B cell (primary cell): Measurements from ENCODE around the gene CDKAL1. TPM values are rescaled to one million over a fixed set of nuclear protein-coding genes. Genes with fewer than 3 reads are reported as not detected.

ENCODE experiments used
- ATAC-seq: fragments of 200-7000 bp; cut with Tn5 transposase; one replicate; pipeline ENCODE4 v1.10.0; 2021; ENCODE audit warnings: low read depth, mild to moderate bottlenecking, moderate number of reproducible peaks, moderate library complexity
- CTCF ChIA-PET: fragments of 350-600 bp; sonication (Branson Sonifier 250); formaldehyde crosslinking; loops from one replicate; lab custom pipeline; 2021; ENCODE audit warnings: antibody characterized with exemption, inconsistent platforms; lab: Charles Lee
- POLR2A ChIA-PET: fragments of 350-600 bp; sonication (Branson Sonifier 250); formaldehyde crosslinking; loops from one replicate; lab custom pipeline; 2021; ENCODE audit warnings: antibody characterized with exemption; lab: Charles Lee
- DNase-seq: peaks from one replicate; pipeline ENCODE4 v3.0.0; 2013
- H2AFZ ChIP-seq: 2 replicates; pipeline ENCODE4 v1.6.1; 2012; ENCODE audit warnings: mild to moderate bottlenecking, low read depth, low read length; ENCODE audit not compliant: insufficient read depth, poor library complexity, severe bottlenecking
- H3K27ac ChIP-seq, 2 donors: 1 replicate in 1 of 2; 2 replicates in 1 of 2; pipeline ENCODE4 v1.5.1; 2012 to 2013; ENCODE audit warnings: low read length in 2 of 2, mild to moderate bottlenecking in 2 of 2, moderate library complexity in 1 of 2
- H3K27me3 ChIP-seq, 4 experiments: fragments of 200-600 bp in 1 of 4; sonication (generic) in 1 of 4; replicated peaks in 1 of 4; 1 replicate in 2 of 4; 2 replicates in 2 of 4; pipeline versions ENCODE4 v1.6.1 to v1.7.0; 2013 to 2016; ENCODE audit warnings: low read length in 3 of 4, mild to moderate bottlenecking in 2 of 4, mixed read lengths in 1 of 4, moderate library complexity in 1 of 4; ENCODE audit not compliant: insufficient read depth in 4 of 4, control insufficient read depth in 3 of 4; ENCODE audit errors: control extremely low read depth in 1 of 4
- H3K36me3 ChIP-seq, 2 experiments: replicated peaks in 1 of 2; 1 replicate in 1 of 2; 2 replicates in 1 of 2; pipeline versions ENCODE4 v1.6.1 to v1.7.1; 2013; ENCODE audit warnings: low read length in 1 of 2; ENCODE audit not compliant: insufficient read depth in 2 of 2, control insufficient read depth in 1 of 2; ENCODE audit errors: control extremely low read depth in 1 of 2, extremely low read depth in 1 of 2
- H3K4me1 ChIP-seq, 2 donors: fragments of 200-600 bp in 1 of 2; sonication (generic) in 1 of 2; 1 replicate in 1 of 2; 2 replicates in 1 of 2; pipeline versions ENCODE4 v1.5.1 to v1.6.1; 2013 to 2017; ENCODE audit warnings: low read length in 2 of 2; ENCODE audit not compliant: control insufficient read depth in 2 of 2, insufficient read depth in 2 of 2
- H3K4me2 ChIP-seq: replicated peaks from 2 replicates; pipeline ENCODE3; 2012; ENCODE audit warnings: mild to moderate bottlenecking, low read depth, low read length; ENCODE audit not compliant: poor library complexity, severe bottlenecking
- H3K4me3 ChIP-seq, 5 experiments: fragments of 200-600 bp in 1 of 5; sonication (generic) in 1 of 5; 1 replicate in 3 of 5; 2 replicates in 2 of 5; pipeline versions ENCODE4 v1.5.1 to v1.7.0; 2011 to 2016; ENCODE audit warnings: low read length in 4 of 5, mild to moderate bottlenecking in 4 of 5, low read depth in 2 of 5, control low read depth in 1 of 5, moderate library complexity in 1 of 5; ENCODE audit not compliant: insufficient read depth in 1 of 5; ENCODE audit errors: control extremely low read depth in 1 of 5, extremely low read depth in 1 of 5
- H3K79me2 ChIP-seq: fragments of 200-600 bp; sonication (generic); one replicate; pipeline ENCODE4 v1.6.0; 2016; ENCODE audit warnings: low read length; ENCODE audit not compliant: control insufficient read depth, insufficient read depth
- H3K9ac ChIP-seq: fragments of 200-600 bp; sonication (generic); 2 replicates; pipeline ENCODE4 v1.6.1; 2017; ENCODE audit warnings: mild to moderate bottlenecking, low read length, moderate library complexity
- H3K9me3 ChIP-seq, 3 donors: one replicate each; pipeline versions ENCODE4 v1.6.1 to v1.7.1; 2013; ENCODE audit warnings: low read length in 2 of 3; ENCODE audit not compliant: control insufficient read depth in 2 of 3, insufficient read depth in 1 of 3; ENCODE audit errors: control extremely low read depth in 1 of 3
- H4K20me1 ChIP-seq: 2 replicates; pipeline ENCODE4 v1.6.0; 2012; ENCODE audit warnings: mild to moderate bottlenecking, low read length; ENCODE audit not compliant: insufficient read depth, control insufficient read depth, poor library complexity, severe bottlenecking
- H3K27ac Mint-ChIP-seq: one replicate; pipeline ENCODE4 v1.8.0; 2021; ENCODE audit warnings: mixed read lengths
- H3K27me3 Mint-ChIP-seq: one replicate; pipeline ENCODE4 v1.8.0; 2021; ENCODE audit warnings: mixed read lengths
- H3K4me1 Mint-ChIP-seq: one replicate; pipeline ENCODE4 v1.8.0; 2021; ENCODE audit warnings: mixed read lengths
- H3K4me3 Mint-ChIP-seq: one replicate; pipeline ENCODE4 v1.8.0; 2021; ENCODE audit warnings: mixed read lengths
- H3K9me3 Mint-ChIP-seq: one replicate; pipeline ENCODE4 v1.8.0; 2022; ENCODE audit warnings: mixed read lengths; ENCODE audit not compliant: insufficient read depth
- CTCF ChIP-seq: fragments of 200-600 bp; IDR thresholded peaks from one replicate; pipeline ENCODE4 v1.8.0; 2022; ENCODE audit warnings: antibody characterized with exemption, mild to moderate bottlenecking
- EZH2 ChIP-seq: IDR thresholded peaks from 2 replicates; pipeline ENCODE4 v1.6.1; 2012; ENCODE audit warnings: borderline replicate concordance, low read depth, mild to moderate bottlenecking, moderate library complexity, low read length; ENCODE audit not compliant: insufficient read depth, poor library complexity, severe bottlenecking
- WGBS: methylation state at CpG from one replicate; pipeline ENCODE4 v1.1.5; 2013; ENCODE audit warnings: missing lambda C conversion rate; ENCODE audit not compliant: insufficient coverage; 5-methylcytosine and 5-hydroxymethylcytosine counted together
- intact Hi-C: fragments of 100-400 bp; cut with micrococcal nuclease; formaldehyde crosslinking; loops from one replicate; pipeline ENCODE4 v1.10.0; 2022
- polyA plus RNA-seq: library from polyadenylated mRNA; depleted of rRNA; stranded (reverse); fragments of >200 nt; gene quantifications from 2 replicates; pipeline ENCODE4 v1.2.3, GENCODE V29; 2012
- total RNA-seq, 2 donors: library from RNA; stranded (reverse); fragments of 120-200 nt in 1 of 2; gene quantifications; 1 replicate in 1 of 2; 2 replicates in 1 of 2; pipeline versions ENCODE4 v1.2.3 to v1.2.4, GENCODE V29; 2013 to 2022

The CDKAL1 gene
- total and polyA plus RNA-seq, 2 donors (not counting 1 experiment from before 2014, with no cell fraction given) = 6.1 to 33.3 TPM

- no peak overlapping the region for H2AFZ ChIP-seq
- ATAC-seq (no peak), DNase-seq (no peak)
- H3K9me3 Mint-ChIP-seq = no peaks in the 10 kb centered on the region
- H3K4me1 ChIP-seq = peaks cover 46 to 48% of the 10 kb centered on the region in 2 donors
- no peak overlapping the region for H3K4me2 ChIP-seq
- no peak overlapping the region for H3K9ac ChIP-seq
- no peak overlapping the region for H3K4me3 ChIP-seq
- no peaks in the 10 kb centered on the region for H3K27me3 Mint-ChIP-seq
- TF ChIP-seq EZH2 (no peak), CTCF (no peak)
- H3K4me1 Mint-ChIP-seq = peaks cover 50% of the 10 kb centered on the region
- no peak overlapping the region for H3K27ac Mint-ChIP-seq
- intact Hi-C loops = no loop called here
- H3K4me3 Mint-ChIP-seq = no peak overlapping the region
- H3K79me2 ChIP-seq = no peaks in the 10 kb centered on the region
- 100% methylated on average over 1 of the region's 1 CpG for WGBS
- POLR2A ChIA-PET = interaction anchor here (0.6 kb wide), 1 partner anchor 886 kb away, joined by 5 read pairs; no protein-coding TSS in a partner anchor
- no peaks in the 10 kb centered on the region for H3K36me3 ChIP-seq
- H3K27ac ChIP-seq = no peak overlapping the region
- H4K20me1 ChIP-seq = no peaks in the 10 kb centered on the region
- no peaks in the 10 kb centered on the region for H3K9me3 ChIP-seq
- CTCF ChIA-PET = no interaction called here
- no peaks in the 10 kb centered on the region for H3K27me3 ChIP-seq
Observed at GRCh38 chr6:21098744-21099143, 564.5 kb downstream of the CDKAL1 start.

GRCh38 chr6:21099338-21100314 lies 565.4 kb downstream of the CDKAL1 start:
- Histone ChIP-seq H3K4me1 (peaks cover 46 to 48% of the 10 kb centered on the region in 2 donors), H3K9ac (peak overlapping the region; percentile 41), H3K36me3 (no peaks in the 10 kb centered on the region), H3K4me3 (peak overlapping the region in 1 of 5 experiments; percentile 9), H3K4me2 (peak overlapping the region; percentile 55), H2AFZ (no peak overlapping the region), H4K20me1 (no peaks in the 10 kb centered on the region), H3K79me2 (no peaks in the 10 kb centered on the region), H3K9me3 (no peaks in the 10 kb centered on the region), H3K27me3 (no peaks in the 10 kb centered on the region), H3K27ac (peak overlapping the region in 1 of 2 donors; percentile 64)
- ChIA-PET CTCF (no interaction called here), POLR2A (no interaction called here)
- WGBS = 86% methylated on average over 4 of the region's 7 CpGs
- Mint-ChIP-seq H3K27ac (peak overlapping the region; percentile 51), H3K4me1 (peaks cover 50% of the 10 kb centered on the region), H3K27me3 (no peaks in the 10 kb centered on the region), H3K9me3 (no peaks in the 10 kb centered on the region), H3K4me3 (peak overlapping the region; percentile 68)
- TF ChIP-seq EZH2 (no peak), CTCF (no peak)
- ATAC-seq (no peak), DNase-seq (peak; percentile 11)
- intact Hi-C loops = no loop called here
